ENCODE data around the gene SLU7.
A peak's percentile ranks its signal among the peaks of the same experiment; 100 is the strongest.

Gene SLU7

GRCh38 chr5:160395111-160395510, 23.8 kb downstream of the SLU7 start:
- no peak overlapping the region for H3K4me3 ChIP-seq (ENCODE audit: control insufficient read depth, low read depth, low read length)
- no peak for DNase-seq (ENCODE audit: low read depth)
- TF ChIP-seq CTCF (conservative IDR thresholded peaks at IDR 0.05; ENCODE audit: control insufficient read depth, insufficient read depth, low read depth, low read length): no peak

GRCh38 chr5:160390787-160391696, 27.8 kb downstream of the SLU7 start:
- peak; percentile 52 for TF ChIP-seq CTCF (conservative IDR thresholded peaks at IDR 0.05; ENCODE audit: control insufficient read depth, insufficient read depth, low read depth, low read length)
- no peak overlapping the region for H3K4me3 ChIP-seq (ENCODE audit: control insufficient read depth, low read depth, low read length)
- peak; percentile 34 for DNase-seq (ENCODE audit: low read depth)

GRCh38 chr5:160387445-160387844, 31.4 kb downstream of the SLU7 start:
- H3K4me3 ChIP-seq (ENCODE audit: control insufficient read depth, low read depth, low read length): no peak overlapping the region
- no peak for TF ChIP-seq CTCF (conservative IDR thresholded peaks at IDR 0.05; ENCODE audit: control insufficient read depth, insufficient read depth, low read depth, low read length)
- DNase-seq (ENCODE audit: low read depth): no peak

- H3K4me3 ChIP-seq (ENCODE audit: control insufficient read depth, low read depth, low read length): no peak overlapping the region
- DNase-seq (ENCODE audit: low read depth): no peak
- no peak for TF ChIP-seq CTCF (conservative IDR thresholded peaks at IDR 0.05; ENCODE audit: control insufficient read depth, insufficient read depth, low read depth, low read length)
These were observed 33.4 kb downstream of the SLU7 start for GRCh38 chr5:160385496-160385895.

GRCh38 chr5:160384681-160385080, 34.2 kb downstream of the SLU7 start:
- H3K4me3 ChIP-seq (ENCODE audit: control insufficient read depth, low read depth, low read length): no peak overlapping the region
- DNase-seq (ENCODE audit: low read depth): no peak
- no peak for TF ChIP-seq CTCF (conservative IDR thresholded peaks at IDR 0.05; ENCODE audit: control insufficient read depth, insufficient read depth, low read depth, low read length)

- no peak for DNase-seq (ENCODE audit: low read depth)
- no peak overlapping the region for H3K4me3 ChIP-seq (ENCODE audit: control insufficient read depth, low read depth, low read length)
- no peak for TF ChIP-seq CTCF (conservative IDR thresholded peaks at IDR 0.05; ENCODE audit: control insufficient read depth, insufficient read depth, low read depth, low read length)
These were observed 36.5 kb downstream of the SLU7 start for GRCh38 chr5:160382346-160382745.
